GM23338 (cell line): Measurements from ENCODE around the gene AGBL4. TPM values are rescaled to one million over a fixed set of nuclear protein-coding genes. Genes with fewer than 3 reads are reported as not detected.

Experiments
- ATAC-seq: fragments of 200-7000 bp; cut with Tn5 transposase; 3 replicates; pipeline ENCODE4 v1.9.1; 2020
- DNase-seq: peaks from one replicate; pipeline ENCODE4 v3.0.0-alpha.2; 2015; ENCODE audit warnings: low spot score
- H2AFZ ChIP-seq: fragments of 200-600 bp; sonication (generic); 2 replicates; pipeline ENCODE4 v1.8.0; 2016; ENCODE audit warnings: antibody characterized with exemption, mild to moderate bottlenecking, moderate library complexity
- H3F3A ChIP-seq: fragments of 200-600 bp; sonication (generic); replicated peaks from 2 replicates; pipeline ENCODE4 v1.8.0; 2017; ENCODE audit warnings: antibody characterized with exemption, mixed run types, low read depth
- H3K27ac ChIP-seq: fragments of 200-600 bp; sonication (generic); 2 replicates; pipeline ENCODE4 v1.6.1; 2016; ENCODE audit warnings: low read depth
- H3K27me3 ChIP-seq: fragments of 200-600 bp; sonication (generic); 2 replicates; pipeline ENCODE4 v1.8.0; 2016; ENCODE audit warnings: mild to moderate bottlenecking, mixed run types, moderate library complexity; ENCODE audit not compliant: insufficient read depth
- H3K36me3 ChIP-seq: fragments of 200-600 bp; sonication (generic); 2 replicates; pipeline ENCODE4 v1.8.0; 2016; ENCODE audit warnings: mild to moderate bottlenecking; ENCODE audit not compliant: insufficient read depth
- H3K4me1 ChIP-seq: fragments of 200-600 bp; sonication (generic); 2 replicates; pipeline ENCODE4 v1.8.0; 2016; ENCODE audit warnings: mild to moderate bottlenecking, moderate library complexity; ENCODE audit not compliant: insufficient read depth
- H3K4me2 ChIP-seq: fragments of 200-600 bp; sonication (generic); 2 replicates; pipeline ENCODE4 v1.7.1; 2017; ENCODE audit warnings: mixed run types
- H3K4me3 ChIP-seq: fragments of 200-600 bp; sonication (generic); 2 replicates; pipeline ENCODE4 v1.6.1; 2016; ENCODE audit warnings: mixed run types
- H3K79me2 ChIP-seq: fragments of 200-600 bp; sonication (generic); replicated peaks from 2 replicates; pipeline ENCODE4 v1.8.0; 2017; ENCODE audit warnings: mild to moderate bottlenecking; ENCODE audit not compliant: insufficient read depth
- H3K9me2 ChIP-seq: fragments of 200-600 bp; sonication (generic); 2 replicates; pipeline ENCODE4 v1.8.0; 2017; ENCODE audit not compliant: insufficient read depth
- H4K20me1 ChIP-seq: fragments of 200-600 bp; sonication (generic); replicated peaks from 2 replicates; pipeline ENCODE4 v1.8.0; 2017; ENCODE audit warnings: mild to moderate bottlenecking; ENCODE audit not compliant: insufficient read depth
- H3K27ac Mint-ChIP-seq: 2 replicates; pipeline ENCODE4 v1.8.0; 2020; ENCODE audit warnings: inconsistent platforms, mild to moderate bottlenecking, moderate library complexity, mixed read lengths
- H3K27me3 Mint-ChIP-seq: 3 replicates; pipeline ENCODE4 v1.8.0; 2022; ENCODE audit warnings: low read depth, mild to moderate bottlenecking, moderate library complexity, mixed read lengths, inconsistent platforms; ENCODE audit not compliant: insufficient read depth, poor library complexity
- H3K36me3 Mint-ChIP-seq: 3 replicates; pipeline ENCODE4 v1.8.0; 2021; ENCODE audit warnings: low read depth, mild to moderate bottlenecking, inconsistent platforms, moderate library complexity, mixed read lengths
- H3K4me1 Mint-ChIP-seq: 3 replicates; pipeline ENCODE4 v1.8.0; 2020; ENCODE audit warnings: mild to moderate bottlenecking, inconsistent platforms, mixed read lengths
- H3K4me3 Mint-ChIP-seq: 3 replicates; pipeline ENCODE4 v1.8.0; 2021; ENCODE audit warnings: moderate library complexity, mild to moderate bottlenecking, inconsistent platforms, mixed read lengths
- H3K9me3 Mint-ChIP-seq: 3 replicates; pipeline ENCODE4 v1.8.0; 2020; ENCODE audit warnings: moderate library complexity, mild to moderate bottlenecking, inconsistent platforms, mixed read lengths
- CREB1 ChIP-seq: fragments of 250-450 bp; sonication (Bioruptor Pico); IDR thresholded peaks from 2 replicates; pipeline ENCODE4 v1.5.0; 2020; ENCODE audit warnings: low read depth, mild to moderate bottlenecking, moderate library complexity
- EZH2 ChIP-seq: fragments of 200-600 bp; sonication (generic); IDR thresholded peaks from one replicate; pipeline ENCODE4 v1.8.0; 2017; ENCODE audit warnings: antibody characterized with exemption, mild to moderate bottlenecking, low read depth; ENCODE audit not compliant: unreplicated experiment
- JUNB ChIP-seq: IDR thresholded peaks from one replicate; pipeline ENCODE4 v1.6.1; 2016; ENCODE audit warnings: antibody characterized with exemption; ENCODE audit not compliant: unreplicated experiment
- POLR2AphosphoS5 ChIP-seq: IDR thresholded peaks from 2 replicates; pipeline ENCODE4 v1.6.1; 2016; ENCODE audit warnings: antibody characterized with exemption, low read depth
- ZNF331 ChIP-seq: fragments of 250-450 bp; sonication (Bioruptor Pico); IDR thresholded peaks from 2 replicates; pipeline ENCODE4 v1.5.0; 2020; ENCODE audit warnings: low read depth, mild to moderate bottlenecking, moderate library complexity
- polyA plus RNA-seq: library from polyadenylated mRNA; unstranded; fragments of >200 nt; fragmentation: Nextera tagmentation; extraction: Ambion mirVana; gene quantifications from 2 replicates; pipeline ENCODE4 v1.2.1, GENCODE V29; 2016
- total RNA-seq: library from RNA; depleted of rRNA; stranded (reverse); fragments of >200 nt; shearing (Covaris generic); gene quantifications from 2 replicates; pipeline ENCODE4 v1.2.3, GENCODE V29; 2014
- TF ChIP-seq, protein P1 (sequence below): fragments of 250-450 bp; sonication (Bioruptor Pico); IDR thresholded peaks from 2 replicates; pipeline ENCODE4 v1.5.0; 2020; ENCODE audit warnings: mild to moderate bottlenecking, moderate library complexity
- TF ChIP-seq, protein P2 (sequence below): IDR thresholded peaks from 2 replicates; pipeline ENCODE4 v1.6.1; 2016; ENCODE audit warnings: antibody characterized with exemption

The AGBL4 gene
- total and polyA plus RNA-seq, 2 experiments from 2014 or later: 0.91 to 1.5 TPM

DNA sequence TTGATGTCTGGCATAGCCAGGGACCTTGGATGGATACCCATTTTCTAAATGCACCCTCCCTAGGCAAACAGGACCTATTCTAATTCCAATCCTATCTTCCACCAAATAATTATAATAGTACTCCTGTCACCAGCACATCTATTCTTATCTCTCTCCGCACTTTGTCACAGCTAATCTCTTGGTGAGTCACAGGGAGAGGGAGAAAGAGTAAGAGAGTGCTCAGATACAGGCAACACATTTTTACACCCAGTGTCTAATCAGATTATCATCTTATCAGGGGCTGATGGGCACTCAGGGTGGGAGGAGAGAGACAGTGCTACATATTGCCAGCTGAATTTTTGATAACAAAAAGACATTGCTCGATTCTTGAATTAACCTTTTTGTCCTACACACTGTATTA lies 972.1 kb downstream of the AGBL4 start (continued):
- TF ChIP-seq, protein P1, sequence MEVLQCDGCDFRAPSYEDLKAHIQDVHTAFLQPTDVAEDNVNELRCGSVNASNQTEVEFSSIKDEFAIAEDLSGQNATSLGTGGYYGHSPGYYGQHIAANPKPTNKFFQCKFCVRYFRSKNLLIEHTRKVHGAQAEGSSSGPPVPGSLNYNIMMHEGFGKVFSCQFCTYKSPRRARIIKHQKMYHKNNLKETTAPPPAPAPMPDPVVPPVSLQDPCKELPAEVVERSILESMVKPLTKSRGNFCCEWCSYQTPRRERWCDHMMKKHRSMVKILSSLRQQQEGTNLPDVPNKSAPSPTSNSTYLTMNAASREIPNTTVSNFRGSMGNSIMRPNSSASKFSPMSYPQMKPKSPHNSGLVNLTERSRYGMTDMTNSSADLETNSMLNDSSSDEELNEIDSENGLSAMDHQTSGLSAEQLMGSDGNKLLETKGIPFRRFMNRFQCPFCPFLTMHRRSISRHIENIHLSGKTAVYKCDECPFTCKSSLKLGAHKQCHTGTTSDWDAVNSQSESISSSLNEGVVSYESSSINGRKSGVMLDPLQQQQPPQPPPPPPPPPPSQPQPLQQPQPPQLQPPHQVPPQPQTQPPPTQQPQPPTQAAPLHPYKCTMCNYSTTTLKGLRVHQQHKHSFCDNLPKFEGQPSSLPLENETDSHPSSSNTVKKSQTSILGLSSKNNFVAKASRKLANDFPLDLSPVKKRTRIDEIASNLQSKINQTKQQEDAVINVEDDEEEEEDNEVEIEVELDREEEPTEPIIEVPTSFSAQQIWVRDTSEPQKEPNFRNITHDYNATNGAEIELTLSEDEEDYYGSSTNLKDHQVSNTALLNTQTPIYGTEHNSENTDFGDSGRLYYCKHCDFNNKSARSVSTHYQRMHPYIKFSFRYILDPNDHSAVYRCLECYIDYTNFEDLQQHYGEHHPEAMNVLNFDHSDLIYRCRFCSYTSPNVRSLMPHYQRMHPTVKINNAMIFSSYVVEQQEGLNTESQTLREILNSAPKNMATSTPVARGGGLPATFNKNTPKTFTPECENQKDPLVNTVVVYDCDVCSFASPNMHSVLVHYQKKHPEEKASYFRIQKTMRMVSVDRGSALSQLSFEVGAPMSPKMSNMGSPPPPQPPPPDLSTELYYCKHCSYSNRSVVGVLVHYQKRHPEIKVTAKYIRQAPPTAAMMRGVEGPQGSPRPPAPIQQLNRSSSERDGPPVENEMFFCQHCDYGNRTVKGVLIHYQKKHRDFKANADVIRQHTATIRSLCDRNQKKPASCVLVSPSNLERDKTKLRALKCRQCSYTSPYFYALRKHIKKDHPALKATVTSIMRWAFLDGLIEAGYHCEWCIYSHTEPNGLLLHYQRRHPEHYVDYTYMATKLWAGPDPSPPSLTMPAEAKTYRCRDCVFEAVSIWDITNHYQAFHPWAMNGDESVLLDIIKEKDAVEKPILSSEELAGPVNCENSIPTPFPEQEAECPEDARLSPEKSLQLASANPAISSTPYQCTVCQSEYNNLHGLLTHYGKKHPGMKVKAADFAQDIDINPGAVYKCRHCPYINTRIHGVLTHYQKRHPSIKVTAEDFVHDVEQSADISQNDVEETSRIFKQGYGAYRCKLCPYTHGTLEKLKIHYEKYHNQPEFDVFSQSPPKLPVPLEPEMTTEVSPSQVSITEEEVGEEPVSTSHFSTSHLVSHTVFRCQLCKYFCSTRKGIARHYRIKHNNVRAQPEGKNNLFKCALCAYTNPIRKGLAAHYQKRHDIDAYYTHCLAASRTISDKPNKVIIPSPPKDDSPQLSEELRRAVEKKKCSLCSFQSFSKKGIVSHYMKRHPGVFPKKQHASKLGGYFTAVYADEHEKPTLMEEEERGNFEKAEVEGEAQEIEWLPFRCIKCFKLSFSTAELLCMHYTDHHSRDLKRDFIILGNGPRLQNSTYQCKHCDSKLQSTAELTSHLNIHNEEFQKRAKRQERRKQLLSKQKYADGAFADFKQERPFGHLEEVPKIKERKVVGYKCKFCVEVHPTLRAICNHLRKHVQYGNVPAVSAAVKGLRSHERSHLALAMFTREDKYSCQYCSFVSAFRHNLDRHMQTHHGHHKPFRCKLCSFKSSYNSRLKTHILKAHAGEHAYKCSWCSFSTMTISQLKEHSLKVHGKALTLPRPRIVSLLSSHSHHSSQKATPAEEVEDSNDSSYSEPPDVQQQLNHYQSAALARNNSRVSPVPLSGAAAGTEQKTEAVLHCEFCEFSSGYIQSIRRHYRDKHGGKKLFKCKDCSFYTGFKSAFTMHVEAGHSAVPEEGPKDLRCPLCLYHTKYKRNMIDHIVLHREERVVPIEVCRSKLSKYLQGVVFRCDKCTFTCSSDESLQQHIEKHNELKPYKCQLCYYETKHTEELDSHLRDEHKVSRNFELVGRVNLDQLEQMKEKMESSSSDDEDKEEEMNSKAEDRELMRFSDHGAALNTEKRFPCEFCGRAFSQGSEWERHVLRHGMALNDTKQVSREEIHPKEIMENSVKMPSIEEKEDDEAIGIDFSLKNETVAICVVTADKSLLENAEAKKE (CRISPR knock-in tag): no peak
- TF ChIP-seq JUNB (no peak), CREB1 (CRISPR knock-in tag) (no peak)

DNA sequence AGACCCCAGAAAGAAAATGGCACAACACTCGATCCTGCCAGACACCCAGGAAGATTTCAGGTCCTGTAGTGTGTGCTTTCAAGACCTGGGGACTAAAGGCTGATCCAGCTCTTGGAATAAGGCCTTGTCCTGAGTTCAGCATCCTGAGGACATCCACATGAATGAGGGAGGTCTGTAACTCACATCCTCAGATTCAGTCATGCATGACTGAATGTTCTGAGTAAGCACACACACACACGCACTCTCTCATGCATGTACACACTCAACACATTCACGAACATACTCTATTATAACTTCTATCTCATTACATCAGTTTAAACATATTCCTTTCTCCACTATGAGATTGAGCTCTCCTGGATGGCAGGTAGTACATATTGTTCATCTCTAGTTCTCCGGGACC lies 973.7 kb downstream of the AGBL4 start:
- Histone ChIP-seq H2AFZ (no peak overlapping the region), H3K27me3 (no peaks in the 10 kb centered on the region)
- TF ChIP-seq, protein P1 (CRISPR knock-in tag): no peak
- TF ChIP-seq ZNF331 (CRISPR knock-in tag): no peak
- TF ChIP-seq EZH2: no peak
- TF ChIP-seq, protein P2, sequence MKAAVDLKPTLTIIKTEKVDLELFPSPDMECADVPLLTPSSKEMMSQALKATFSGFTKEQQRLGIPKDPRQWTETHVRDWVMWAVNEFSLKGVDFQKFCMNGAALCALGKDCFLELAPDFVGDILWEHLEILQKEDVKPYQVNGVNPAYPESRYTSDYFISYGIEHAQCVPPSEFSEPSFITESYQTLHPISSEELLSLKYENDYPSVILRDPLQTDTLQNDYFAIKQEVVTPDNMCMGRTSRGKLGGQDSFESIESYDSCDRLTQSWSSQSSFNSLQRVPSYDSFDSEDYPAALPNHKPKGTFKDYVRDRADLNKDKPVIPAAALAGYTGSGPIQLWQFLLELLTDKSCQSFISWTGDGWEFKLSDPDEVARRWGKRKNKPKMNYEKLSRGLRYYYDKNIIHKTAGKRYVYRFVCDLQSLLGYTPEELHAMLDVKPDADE: no peak
- TF ChIP-seq CREB1 (CRISPR knock-in tag): no peak
- TF ChIP-seq JUNB: no peak
- TF ChIP-seq POLR2AphosphoS5: no peak

More for the DNA sequence above, 973.7 kb downstream of the AGBL4 start:
- no peaks in the 10 kb centered on the region for H3F3A ChIP-seq
- Mint-ChIP-seq H3K4me1 (no peaks in the 10 kb centered on the region), H3K27ac (no peak overlapping the region), H3K36me3 (peaks cover 4% of the 10 kb centered on the region), H3K4me3 (no peak overlapping the region), H3K27me3 (peaks cover 1% of the 10 kb centered on the region), H3K9me3 (peaks cover 74% of the 10 kb centered on the region)
- DNase-seq (no peak), ATAC-seq (no peak)
- no peaks in the 10 kb centered on the region for H3K79me2 ChIP-seq
- no peak overlapping the region for H3K4me3 ChIP-seq
- no peaks in the 10 kb centered on the region for H3K9me2 ChIP-seq
- H3K27ac ChIP-seq: no peak overlapping the region
- no peaks in the 10 kb centered on the region for H4K20me1 ChIP-seq
- H3K4me1 ChIP-seq: no peaks in the 10 kb centered on the region
- no peak overlapping the region for H3K4me2 ChIP-seq
- no peaks in the 10 kb centered on the region for H3K36me3 ChIP-seq
